Measurements from ENCODE around the gene PSME4. TPM values are rescaled to one million over a fixed set of nuclear protein-coding genes. Genes with fewer than 3 reads are reported as not detected.

Gene PSME4
- polyA plus RNA-seq, 3 donors = 53.9 to 71.3 (median 54.5) TPM

DNA sequence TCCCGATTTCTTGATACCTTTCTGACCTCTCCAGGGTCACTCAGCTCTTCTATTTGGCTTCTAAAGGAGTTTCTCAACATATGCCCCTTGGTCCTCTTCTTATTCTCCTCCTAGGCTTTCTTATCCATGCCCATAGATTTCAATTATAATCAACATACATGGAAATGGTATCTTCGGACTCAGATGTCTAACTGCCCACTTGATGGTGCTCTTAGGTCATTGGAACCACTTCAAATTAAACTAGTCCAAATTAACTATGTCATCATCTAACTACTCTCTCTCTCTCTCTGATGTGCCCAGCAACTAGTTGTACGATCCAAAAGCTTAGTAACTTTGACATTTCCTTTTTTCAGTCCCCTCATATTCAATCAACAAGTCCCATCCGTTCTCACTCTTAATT, 67.8 kb downstream of the PSME4 start:
- no peak for DNase-seq

DNA sequence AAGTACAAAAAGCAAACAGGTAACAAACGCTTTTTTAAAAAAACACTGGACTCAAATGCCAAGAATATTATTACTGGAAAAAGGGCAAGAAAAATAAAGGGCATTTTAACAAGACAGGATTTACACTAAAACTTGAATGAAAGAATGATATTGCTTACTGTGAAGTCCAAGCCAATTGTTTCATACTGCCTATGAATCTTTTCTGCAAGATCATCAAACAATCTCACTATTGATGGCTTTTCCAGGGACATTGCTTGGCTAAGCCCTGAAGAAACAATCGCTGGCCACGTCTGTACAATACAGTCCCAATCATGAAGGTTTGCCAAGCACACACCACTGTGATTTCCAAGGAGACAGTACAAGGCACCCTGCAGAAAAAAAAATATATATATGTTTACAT, 69.6 kb downstream of the PSME4 start:
- no peak for DNase-seq

- no peak for DNase-seq
Observed at GRCh38 chr2:53896864-53897263, 73.9 kb downstream of the PSME4 start.

DNA sequence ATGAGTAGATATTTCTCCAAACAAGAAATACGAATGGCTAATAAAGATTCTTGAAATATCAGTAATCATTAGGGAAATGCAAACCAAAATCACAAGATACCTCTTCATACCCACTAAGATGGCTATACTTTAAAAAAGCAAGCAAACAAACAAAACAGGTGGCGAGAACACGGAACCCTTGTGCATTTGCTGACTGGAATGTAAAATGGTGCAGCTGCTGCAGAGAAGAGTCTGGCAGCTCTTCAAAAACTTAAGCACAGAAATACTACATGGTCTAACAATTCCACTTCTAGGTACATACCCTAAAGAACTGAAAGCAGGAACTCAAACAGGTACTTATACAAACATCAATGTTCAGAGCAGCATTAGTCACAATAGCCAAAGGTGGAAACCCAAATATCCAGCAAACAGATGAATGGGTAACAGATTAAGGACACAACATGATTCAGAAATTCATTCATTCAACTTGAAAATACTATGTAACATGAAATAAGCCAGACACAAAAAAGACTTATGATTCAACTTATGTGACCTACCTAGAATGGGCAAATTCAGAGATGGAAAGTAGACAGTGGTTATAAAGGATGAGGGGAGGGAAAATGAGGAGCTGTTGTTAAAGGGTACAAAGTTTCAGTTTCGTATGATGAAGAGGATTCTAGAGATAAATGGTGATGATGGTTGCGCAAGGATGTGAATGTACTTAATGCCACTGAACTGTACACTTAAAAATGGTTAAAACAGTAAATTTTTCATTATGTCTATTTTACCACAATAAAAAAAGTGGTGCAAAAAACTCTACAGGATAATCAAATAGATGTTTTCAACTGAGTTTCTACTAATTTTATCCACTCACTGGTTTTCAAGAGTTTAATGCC, 84.2 kb downstream of the PSME4 start:
- DNase-seq = no peak

GRCh38 chr2:53884883-53885282, 85.9 kb downstream of the PSME4 start:
- no peak for DNase-seq

- no peak for DNase-seq
Observed at GRCh38 chr2:53881986-53882385, 88.8 kb downstream of the PSME4 start.

DNA sequence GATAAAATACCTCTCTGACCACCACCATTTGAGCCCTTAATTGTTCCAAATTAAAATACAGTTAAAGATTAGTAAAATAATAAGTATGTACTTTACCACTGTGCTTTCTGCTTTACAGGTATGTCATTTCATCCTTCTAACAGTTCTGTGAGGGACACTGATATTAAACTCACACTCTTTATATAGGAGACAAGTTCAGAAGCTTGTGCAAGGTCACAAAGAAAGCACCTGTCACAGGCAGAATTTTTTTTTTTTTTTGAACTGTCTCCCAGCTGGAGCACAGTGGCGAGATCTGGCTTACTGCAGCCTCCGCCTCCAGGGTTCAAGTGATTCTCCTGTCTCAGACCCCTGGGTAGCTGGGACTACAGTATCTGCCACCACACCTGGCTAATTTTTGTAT, 89.4 kb downstream of the PSME4 start:
- DNase-seq = no peak

DNA sequence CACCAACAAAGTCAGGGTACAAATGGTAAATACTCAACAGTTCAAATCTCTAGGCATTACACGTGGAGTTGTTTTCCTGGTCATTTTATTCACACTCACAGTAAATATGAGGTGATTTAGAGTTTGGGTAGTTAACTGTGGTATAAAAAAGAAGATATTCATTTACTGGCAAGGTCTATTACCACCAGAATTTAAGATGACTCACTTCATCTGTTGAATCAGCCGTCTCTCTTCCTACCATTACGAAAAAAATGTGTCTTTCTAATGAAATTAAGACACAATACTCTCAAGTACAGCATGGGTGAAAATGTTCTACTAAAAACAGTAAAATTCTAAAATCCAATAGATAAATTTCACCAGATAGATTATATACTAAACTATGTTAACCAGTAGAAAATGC, 90.0 kb downstream of the PSME4 start:
- no peak for DNase-seq

DNA sequence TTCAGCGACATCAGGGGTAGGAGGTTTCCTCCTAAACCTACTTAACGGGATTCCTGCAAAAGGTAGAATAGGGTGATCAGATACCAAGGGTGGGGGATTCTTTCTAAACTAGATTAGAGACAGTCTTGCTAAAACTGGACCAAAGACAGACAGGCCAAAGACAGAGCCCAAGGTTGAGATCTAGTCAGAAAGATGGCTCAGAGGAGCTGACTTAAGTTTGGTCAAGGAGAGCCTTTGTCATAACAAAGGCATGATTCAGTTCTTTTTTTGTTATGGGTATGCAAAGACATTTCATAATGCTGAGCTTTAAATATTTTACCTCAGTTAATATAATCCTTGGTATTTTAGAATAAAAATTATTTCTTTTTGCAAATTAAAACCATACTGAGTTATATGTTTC, 93.2 kb downstream of the PSME4 start:
- no peak for DNase-seq

- DNase-seq = no peak
Observed at GRCh38 chr2:53877112-53877511, 93.7 kb downstream of the PSME4 start.

DNA sequence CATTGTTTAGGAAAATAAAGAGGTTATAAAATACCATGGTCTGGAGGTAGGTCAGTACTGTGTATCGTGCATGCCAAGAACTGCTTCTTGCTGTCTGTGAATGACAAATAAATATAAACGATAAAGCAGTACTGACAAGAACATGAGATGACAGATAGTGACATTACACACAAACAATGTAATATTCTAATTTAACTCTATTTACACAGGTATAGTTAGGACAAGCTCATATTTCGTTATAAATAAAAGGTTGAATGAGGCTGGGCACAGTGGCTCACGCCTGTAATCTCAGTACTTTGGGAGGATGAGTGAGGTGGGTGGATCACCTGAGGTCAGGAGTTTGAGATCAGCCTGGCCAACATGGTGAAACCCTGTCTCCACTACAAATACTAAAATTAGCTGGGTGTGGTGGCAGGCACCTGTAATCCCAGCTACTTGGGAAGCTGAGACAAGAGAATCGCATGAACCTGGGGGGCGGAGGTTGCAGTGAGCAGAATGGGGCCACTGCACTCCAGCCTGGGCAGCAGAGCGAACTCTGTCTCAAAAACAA, 96.3 kb downstream of the PSME4 start:
- DNase-seq = no peak

GRCh38 chr2:53867773-53868172, 103.0 kb downstream of the PSME4 start:
- DNase-seq = no peak

DNA sequence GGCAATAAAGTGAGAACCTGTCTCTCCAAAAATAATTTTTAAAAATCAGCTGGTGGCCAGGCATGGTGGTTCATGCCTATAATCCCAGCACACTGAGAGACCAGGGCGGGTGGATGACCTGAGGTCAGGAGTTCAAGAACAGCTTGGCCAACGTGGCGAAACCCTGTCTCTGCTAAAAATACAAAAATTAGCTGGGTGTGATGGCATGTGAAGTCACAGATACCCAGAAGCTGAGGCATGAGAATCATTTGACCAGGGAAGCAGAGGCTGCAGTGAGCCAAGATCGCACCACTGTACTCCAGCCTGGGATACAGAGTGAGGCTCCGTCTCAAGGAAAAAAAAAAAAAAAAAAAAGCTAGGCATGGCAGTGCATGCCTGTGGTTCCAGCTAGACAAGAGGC, 103.6 kb downstream of the PSME4 start:
- DNase-seq = no peak

GRCh38 chr2:53865962-53866361, 104.8 kb downstream of the PSME4 start:
- peak; percentile 3 for DNase-seq

- DNase-seq = no peak
Observed at GRCh38 chr2:53865264-53865663, 105.5 kb downstream of the PSME4 start.

- DNase-seq = no peak
Observed at GRCh38 chr2:53863538-53864227, 107.1 kb downstream of the PSME4 start.

DNA sequence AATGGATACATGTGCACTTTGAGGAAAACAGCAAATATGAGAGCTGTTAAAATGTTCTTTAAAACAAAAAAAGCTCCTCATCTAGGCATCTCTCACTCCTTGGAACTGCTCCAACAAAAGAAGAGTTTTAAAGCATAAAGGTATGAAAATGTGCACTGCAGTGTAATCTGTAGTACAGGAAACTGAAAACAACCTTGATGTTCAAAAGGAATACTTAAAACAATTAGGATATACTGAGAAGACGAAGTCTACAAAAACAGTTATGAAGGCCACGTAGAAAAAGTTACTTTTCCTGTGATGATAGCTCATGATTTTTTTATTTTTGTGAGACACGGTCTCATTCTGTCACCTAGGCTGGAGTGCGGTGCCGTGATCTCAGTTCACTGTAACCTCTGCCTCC, 109.0 kb downstream of the PSME4 start:
- DNase-seq = no peak

DNA sequence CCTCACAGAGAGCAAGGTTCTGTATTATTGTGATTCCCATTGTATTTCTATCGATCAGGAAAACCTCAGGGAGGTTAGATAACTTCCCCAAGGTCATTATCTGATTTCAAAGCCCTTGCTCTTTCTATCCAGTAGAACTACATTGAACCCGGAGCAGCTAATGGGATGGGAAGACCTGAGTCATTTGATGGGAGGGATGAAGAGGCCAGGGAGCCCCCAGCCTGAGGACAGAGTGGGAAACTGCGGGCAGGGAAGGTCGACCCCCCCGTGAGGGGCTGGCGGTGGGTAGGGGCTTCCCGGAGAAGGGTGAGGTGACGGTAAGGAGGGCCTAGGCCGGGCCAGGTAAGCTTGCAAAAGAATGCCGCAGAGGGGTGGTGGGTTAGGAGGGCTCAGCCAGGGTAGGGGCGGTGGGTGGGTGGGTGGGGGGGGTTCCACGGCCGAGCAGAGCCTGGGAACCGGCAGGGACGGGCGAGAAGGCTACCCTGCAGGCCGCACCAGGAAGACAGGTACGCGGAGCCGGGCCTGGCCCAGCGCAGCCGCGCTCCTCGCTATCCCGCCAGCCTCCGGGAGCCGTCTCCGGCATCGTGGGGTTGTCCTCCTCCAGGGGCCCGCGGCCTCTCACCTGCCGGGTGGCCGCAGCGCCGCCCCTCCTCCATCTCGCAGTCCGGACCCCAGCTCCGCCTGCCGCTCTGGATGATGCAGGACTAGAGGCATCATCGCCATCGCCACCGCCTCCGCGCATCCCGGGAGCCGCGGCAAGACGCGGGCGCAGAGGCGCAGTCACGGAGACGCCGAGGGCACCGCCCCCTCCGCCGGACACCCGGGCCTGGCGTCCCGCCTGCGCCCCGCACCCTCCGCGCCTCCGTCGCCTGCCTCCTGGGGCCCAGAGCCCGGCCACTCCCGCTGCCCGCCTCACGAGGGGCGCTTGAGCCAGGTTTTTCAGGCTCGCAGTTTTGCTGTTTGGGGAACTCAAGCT, 111.3 kb downstream of the PSME4 start, which contains the start of gene GPR75:
Gene GPR75 (minus strand): TSS at position 762 of the 976 bp plus-strand sequence. CDS start 5,211 bp downstream, outside the sequence.
- DNase-seq = peak; percentile 23

- DNase-seq = no peak
Observed at GRCh38 chr2:53856272-53856671, 114.5 kb downstream of the PSME4 start.

- DNase-seq = no peak
Observed at GRCh38 chr2:53854678-53855077, 116.1 kb downstream of the PSME4 start.

DNA sequence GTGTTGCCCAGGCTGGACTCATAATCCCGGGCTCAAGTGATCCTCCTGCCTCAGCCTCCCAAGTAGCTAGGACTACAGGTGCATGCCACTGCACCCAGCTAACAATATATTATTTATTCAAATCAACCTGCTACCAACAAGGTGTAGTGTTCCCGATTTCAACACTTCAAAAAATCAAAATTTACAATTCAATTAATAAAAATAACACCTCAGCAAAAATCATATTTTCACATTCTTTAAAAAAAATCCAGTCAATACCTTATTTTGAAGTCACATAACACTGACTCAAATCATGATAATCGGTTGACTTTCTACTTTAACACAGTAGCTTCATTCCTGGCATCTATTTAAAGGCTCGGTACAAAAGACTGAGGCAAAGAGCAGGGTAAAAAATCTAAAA, 118.3 kb downstream of the PSME4 start:
- no peak for DNase-seq
